Fibroblast of mammary gland (primary cell): ENCODE data around the gene FUZ.

ENCODE experiments used
- DNase-seq: peaks from one replicate; pipeline ENCODE4 v3.0.0-alpha.2; 2010; ENCODE audit warnings: low read depth
- H3K4me3 ChIP-seq: 2 replicates; pipeline ENCODE4 v1.5.1; 2011; ENCODE audit warnings: low read depth, mild to moderate bottlenecking, low read length, moderate library complexity; ENCODE audit not compliant: control insufficient read depth
- CTCF ChIP-seq: conservative IDR thresholded peaks from 2 replicates; pipeline ENCODE4 v1.5.1; 2011; ENCODE audit warnings: low read depth, low read length, inconsistent platforms; ENCODE audit not compliant: control insufficient read depth, insufficient read depth

Gene FUZ

DNA sequence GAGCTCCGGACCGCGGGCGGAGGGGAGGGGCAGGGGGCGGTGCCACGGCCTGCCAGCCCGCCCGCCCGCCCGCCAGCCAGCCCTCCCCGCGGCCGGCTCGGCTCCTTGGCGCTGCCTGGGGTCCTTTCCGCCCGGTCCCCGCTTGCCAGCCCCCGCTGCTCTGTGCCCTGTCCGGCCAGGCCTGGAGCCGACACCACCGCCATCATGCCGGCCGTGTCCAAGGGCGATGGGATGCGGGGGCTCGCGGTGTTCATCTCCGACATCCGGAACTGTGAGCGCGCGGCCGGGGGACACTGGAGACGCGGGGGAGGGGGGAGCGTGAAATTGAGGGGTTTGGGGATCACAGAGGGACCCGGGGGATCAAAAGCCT lies 46.2 kb downstream of the FUZ start, which contains the start of gene AP2A1:
AP2A1 (plus strand) TSS at position 72 of the 370 bp plus-strand sequence; CDS start at position 205, 133 bp downstream.
- peak within 1 kb of the TSS; percentile 79 for H3K4me3 ChIP-seq
- TF ChIP-seq CTCF, result no peak
- no peak for DNase-seq

- no peak for TF ChIP-seq CTCF
- DNase-seq, result peak; percentile 100
- H3K4me3 ChIP-seq, result peak overlapping the region; percentile 40
Measured at GRCh38 chr19:49766007-49766929, 46.8 kb downstream of the FUZ start.

- no peak for DNase-seq
- H3K4me3 ChIP-seq, result no peak overlapping the region
- TF ChIP-seq CTCF, result no peak
Measured at GRCh38 chr19:49764341-49764740, 48.8 kb downstream of the FUZ start.

DNA sequence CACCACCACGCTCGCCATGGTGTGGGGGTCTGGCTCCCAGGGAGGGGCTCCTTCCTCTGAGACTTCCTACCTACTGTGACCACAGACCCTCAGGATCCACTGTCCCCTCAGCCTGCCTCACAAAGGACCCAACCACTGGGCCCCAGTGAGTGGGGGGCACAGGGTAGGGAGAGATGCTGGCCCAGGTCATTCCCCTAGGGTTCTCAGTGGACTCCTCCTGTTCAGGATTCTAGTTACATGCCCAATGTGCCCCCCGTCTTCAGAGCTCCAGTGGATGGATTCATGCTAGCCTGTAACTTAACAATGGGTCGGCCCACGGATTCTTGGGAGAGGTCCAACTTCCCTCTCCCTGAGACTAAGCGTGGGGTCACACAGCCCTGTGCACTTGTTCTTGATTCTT lies 49.9 kb downstream of the FUZ start, which contains the start of gene TSKS:
TSKS (minus strand) TSS at position 77 of the 400 bp plus-strand sequence; CDS start at position 18, 59 bp downstream.
- no peak for TF ChIP-seq CTCF
- DNase-seq, result no peak
- H3K4me3 ChIP-seq, result no peak within 1 kb of the TSS

DNA sequence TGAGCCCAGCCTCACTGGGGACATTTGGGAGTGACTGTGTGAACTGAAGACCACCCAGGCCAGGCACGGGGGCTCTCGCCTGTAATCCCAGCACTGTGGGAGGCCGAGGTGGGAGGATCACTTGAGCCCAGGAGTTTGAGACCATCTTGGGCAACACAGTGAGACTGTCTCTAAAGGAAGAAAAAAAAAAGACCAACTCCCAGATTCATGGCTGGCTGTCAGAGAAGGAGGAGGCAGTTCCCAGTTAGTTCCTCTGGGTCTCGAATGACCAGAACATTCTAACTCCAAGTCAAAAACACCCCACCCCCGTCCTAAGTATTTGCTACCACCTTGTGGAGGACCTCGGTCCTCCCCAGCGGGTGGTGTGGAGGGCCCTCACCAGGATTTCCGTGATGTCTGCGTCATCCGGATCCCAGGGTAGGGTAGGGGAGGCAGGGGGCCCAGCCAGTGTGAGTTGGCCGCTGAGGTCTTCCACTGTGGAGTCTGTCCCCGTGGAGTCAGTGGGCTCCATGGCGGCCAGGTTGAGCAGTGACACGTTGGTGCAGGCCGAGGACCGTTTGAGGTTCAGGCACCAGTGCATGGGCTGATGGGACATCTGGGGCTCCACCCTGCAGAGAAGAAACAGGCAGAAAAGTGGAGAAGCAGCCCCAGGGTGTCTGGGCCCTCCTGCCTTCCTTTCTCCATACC lies 51.3 kb downstream of the FUZ start:
- DNase-seq, result peak; percentile 87
- peak; percentile 54 for TF ChIP-seq CTCF
- H3K4me3 ChIP-seq, result no peak overlapping the region

DNA sequence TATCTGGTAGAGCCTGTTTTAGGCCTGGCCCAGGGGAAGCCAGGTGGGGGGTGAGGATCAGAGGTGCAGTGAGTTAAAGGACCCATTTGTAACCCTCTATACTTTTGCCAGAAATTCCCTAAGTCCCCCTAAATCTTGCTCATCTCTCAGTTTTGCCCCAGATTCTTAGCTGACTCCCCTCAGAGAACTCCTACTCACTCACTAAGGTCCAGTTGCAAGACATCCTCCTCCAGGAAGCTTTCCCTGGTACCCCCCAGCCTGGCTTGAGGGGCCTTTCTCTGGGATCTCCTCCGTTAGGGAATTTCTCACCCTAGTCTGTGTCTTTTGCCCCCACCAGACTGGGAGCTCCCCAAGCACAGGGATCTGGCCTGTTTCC lies 51.9 kb downstream of the FUZ start:
- no peak overlapping the region for H3K4me3 ChIP-seq
- DNase-seq, result no peak
- TF ChIP-seq CTCF, result no peak
